HG03460 (cell line): Measurements from ENCODE around the gene ZNF724.
"Not testable (repeated sequence)": the region's sequence is repeated elsewhere in the genome, so short reads cannot be mapped to it uniquely, and the experiment has no call there.

Experiments used
- ATAC-seq: cut with Tn5 transposase; IDR thresholded peaks from one replicate; pipeline ENCODE4 v1.9.1; 2021; ENCODE audit not compliant: unreplicated experiment

ZNF724 gene

DNA sequence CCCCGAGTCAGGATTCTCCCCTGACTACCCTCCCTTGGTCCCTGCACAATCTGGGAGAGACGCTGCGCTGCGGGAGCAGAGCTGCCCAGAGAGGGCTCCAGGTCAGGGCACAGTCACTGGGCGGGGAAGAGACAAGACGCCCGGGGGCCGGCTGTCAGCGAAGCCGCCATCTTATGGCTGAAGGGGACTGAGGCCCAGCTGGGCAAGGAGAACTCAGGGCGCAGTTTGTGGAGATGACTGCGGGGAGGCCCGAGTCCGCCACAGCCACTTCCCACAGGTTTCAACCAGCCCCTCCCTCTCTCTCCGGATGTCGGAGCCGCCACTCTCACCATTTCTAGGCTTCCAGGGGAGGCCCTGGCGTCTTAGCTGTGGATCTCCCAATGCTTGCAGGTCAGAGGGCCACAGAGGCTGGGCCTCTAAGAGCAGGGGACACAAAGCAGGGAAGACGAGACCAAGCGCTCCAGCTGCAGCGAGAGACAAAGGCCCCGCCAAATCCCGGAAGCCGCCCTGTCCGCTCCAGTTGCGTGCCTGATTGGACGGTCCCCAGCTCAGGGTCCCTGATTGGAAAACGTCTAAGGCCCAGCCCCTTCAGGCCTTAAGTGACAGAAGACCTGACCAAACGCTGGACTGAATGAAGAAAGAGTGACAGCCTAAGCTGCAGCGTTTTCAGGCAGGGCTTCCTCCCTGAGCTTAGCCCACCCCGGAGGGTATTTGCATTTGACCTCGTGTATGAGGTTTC is at the start of gene ZNF724:
Gene ZNF724 (minus strand): TSS at position 484 of the 739 bp plus-strand sequence. CDS start 152 bp downstream, at position 332.
- peak; percentile 99 for ATAC-seq

DNA sequence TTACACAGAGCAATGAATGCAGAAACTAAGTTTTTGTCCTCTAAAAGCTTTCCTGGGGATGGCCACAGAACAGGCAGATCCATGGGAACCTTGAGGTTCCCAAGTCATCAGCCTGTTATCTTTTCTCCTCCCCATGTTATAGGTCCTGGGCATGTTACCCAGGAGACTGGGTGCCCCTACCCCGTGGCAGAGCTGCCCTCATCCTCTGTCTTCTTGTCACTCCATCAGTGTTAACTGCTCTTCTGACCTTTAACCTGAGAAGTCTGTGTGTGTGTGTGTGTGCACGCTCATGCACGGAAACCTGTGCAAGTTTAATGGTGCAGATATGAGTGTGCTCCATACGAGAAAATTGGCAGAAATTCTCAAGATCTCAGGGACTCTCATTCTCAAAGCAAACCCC is 43.9 kb upstream of the ZNF724 start:
- no peak for ATAC-seq

DNA sequence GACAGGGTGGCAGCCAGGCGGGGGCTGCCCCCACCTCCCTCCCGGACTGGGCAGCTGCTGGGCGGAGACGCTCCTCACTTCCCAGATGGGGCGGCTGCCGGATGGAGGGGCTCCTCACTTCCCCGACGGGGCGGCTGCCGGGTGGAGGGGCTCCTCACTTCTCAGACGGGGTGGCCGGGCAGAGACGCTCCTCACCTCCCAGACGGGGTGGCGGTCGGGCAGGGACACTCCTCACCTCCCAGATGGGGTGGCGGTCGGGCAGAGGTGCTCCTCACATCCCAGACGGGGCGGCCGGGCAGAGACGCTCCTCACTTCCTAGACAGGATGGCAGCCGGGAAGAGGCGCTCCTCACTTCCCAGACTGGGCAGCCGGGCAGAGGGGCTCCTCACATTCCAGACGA is 39.8 kb upstream of the ZNF724 start:
- not testable (repeated sequence) for ATAC-seq

GRCh38 chr19:23287620-23288019 is 37.4 kb upstream of the ZNF724 start:
- no peak for ATAC-seq

- no peak for ATAC-seq
These were observed 36.3 kb upstream of the ZNF724 start for GRCh38 chr19:23286477-23286876.

DNA sequence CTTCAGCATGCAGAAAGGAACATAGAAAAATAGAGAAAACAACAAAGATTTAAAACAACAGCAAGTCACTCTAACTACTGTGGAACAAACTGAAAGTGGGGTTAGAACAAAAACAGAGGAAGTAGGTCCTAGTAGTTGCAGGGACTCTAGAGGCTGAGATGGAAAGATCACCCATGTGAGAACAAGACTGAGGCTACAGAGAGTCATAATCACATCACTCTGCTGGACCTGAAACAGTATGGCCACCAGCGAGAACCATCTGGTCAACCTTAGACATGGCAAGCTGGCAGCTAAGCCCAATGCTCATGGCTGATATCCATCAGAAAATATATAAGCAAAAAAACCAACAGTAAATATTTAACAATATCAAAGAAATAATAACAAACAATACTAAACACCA is 35.8 kb upstream of the ZNF724 start:
- no peak for ATAC-seq

GRCh38 chr19:23285326-23285725 is 35.1 kb upstream of the ZNF724 start:
- ATAC-seq = not testable (repeated sequence)

- ATAC-seq = no peak
These were observed 33.7 kb upstream of the ZNF724 start for GRCh38 chr19:23283925-23284324.

- ATAC-seq = no peak
These were observed 31.6 kb upstream of the ZNF724 start for GRCh38 chr19:23281663-23282276.

DNA sequence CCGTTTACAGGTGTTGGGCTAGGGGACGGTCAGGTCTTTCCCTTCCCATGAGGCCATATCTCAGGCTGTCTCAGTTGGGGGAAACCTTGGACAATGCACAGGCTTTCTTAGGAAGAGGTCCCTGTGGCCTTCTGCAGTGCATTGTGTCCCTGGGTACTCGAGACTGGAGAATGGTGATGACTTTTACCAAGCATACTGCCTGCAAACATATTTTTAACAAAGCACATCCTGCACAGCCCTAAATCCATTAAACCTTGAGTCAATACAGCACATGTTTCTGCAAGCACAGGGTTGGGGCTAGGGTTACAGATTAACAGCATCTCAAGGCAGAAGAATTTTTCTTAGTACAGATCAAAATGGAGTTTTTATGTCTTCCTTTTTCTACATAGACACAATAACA is 27.9 kb upstream of the ZNF724 start:
- ATAC-seq = not testable (repeated sequence)

DNA sequence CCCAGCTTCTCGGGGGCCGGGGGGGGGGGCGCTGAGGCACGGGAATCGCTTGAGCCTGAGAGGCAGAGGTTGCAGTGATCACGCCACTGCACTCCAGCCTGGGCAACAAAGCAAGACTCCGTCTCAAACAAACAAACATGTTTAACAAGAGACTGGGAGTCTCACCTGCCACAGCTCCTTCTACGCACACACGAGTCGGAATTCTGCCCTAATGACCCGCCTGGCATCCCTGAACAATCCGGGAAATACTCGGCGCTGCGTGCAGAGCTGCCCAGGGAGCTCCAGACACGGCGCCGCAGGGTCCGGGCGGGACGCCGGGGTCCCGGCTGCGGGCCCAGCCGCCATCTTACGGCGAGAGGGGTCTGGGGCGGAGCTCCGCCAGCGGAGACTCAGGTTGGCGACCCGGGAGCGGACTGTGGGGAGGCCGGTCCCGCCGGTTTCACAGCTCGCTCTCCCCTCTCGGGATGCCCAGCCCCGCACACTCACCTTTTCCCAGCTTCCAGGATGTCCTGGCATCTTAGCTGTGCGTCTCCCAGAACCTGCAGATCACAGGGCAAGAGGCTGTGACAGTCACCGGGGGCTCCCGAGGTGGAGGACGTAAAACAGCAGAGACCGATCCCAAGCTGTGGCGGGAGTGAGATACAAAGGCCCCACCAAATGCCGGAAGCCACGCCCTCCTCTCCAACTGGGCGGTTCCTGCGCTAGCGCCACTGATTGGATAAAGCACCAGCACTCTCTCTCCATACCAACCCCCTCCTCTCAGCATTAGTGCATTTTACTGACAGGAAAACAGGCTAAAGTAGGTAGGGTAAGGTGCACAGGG is 23.6 kb upstream of the ZNF724 start:
- ATAC-seq = peak; percentile 99

GRCh38 chr19:23273022-23273589 is 22.9 kb upstream of the ZNF724 start:
- no peak for ATAC-seq

GRCh38 chr19:23263870-23264590 is 13.8 kb upstream of the ZNF724 start:
- no peak for ATAC-seq

DNA sequence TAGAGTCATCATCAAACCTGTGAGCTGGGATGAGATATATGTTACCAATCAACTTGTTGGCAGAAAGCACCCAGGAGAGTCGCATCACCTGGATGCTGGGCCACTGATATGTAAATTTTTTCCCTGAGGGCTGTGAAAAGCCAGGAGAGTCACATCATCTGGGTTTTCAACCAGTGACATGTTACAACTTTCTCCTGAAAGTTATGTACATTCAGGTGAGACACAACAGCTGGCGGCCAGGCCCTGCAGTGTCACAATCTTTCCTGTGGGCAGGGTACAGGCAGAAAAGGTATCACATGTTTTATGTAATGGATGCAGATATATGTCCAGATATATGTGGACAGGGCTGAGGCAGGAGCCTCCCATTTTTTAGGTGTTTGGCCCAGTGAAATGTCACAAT is 13.2 kb upstream of the ZNF724 start:
- no peak for ATAC-seq

GRCh38 chr19:23262920-23263319 is 12.7 kb upstream of the ZNF724 start:
- ATAC-seq = no peak

- no peak for ATAC-seq
These were observed 11.4 kb upstream of the ZNF724 start for GRCh38 chr19:23261496-23262020.

GRCh38 chr19:23260956-23261355 is 10.8 kb upstream of the ZNF724 start:
- ATAC-seq = no peak

- no peak for ATAC-seq
These were observed 9.8 kb upstream of the ZNF724 start for GRCh38 chr19:23259961-23260360.

GRCh38 chr19:23255700-23256099 is 5.5 kb upstream of the ZNF724 start:
- ATAC-seq = no peak

DNA sequence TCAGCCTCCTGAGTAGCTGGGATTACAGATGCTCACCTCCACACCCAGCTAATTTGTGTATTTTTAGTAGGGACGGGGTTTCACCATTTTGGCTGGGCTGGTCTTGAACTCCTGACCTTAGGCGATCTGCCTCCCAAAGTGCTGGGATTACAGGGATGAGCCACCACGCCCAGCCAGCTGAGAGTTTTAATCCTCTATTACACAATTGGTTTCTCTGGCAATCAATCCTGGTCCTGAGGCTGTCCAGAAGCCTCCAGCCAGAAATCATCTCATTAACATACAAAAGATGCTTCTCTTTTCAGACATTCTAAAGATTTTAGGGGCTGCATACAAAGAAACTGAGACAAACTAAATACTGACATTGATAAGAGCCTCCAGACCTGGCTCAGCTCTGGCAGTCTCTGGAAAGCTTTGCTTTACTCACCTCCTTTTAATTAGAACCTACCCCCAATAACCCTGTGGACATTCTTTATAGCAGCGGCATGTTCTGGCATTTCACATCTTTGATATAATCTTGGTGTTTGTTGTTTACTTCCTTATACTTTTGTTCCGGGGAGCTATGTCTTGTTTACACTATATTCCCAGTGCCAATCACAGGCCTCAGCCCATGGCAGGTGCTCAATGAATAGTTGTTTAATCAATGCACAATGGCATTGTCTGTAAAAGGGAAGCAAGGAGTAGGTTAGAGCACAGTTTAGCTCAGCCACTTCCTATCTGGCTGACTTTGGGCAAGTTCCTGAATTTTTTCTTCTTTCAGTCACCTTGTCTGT is 4.1 kb upstream of the ZNF724 start:
- ATAC-seq = no peak
